ENCODE data around the gene EEIG1. TPM values are rescaled to one million over a fixed set of nuclear protein-coding genes. Genes with fewer than 3 reads are reported as not detected.

EEIG1 gene
- total and polyA plus RNA-seq, 10 of the 15 experiments (the other 5 are each of a cell fraction or from before 2014, with no cell fraction given) = 1.2 to 75.9 (median 9.0) TPM

GRCh38 chr9:127963359-127964064 lies 17.3 kb downstream of the EEIG1 start:
- Histone ChIP-seq H3K27me3 (replicated peaks in 1 of 2; ENCODE audit: control insufficient read depth in 2 of 2, insufficient read depth in 2 of 2, low read length in 1 of 2) (no peaks in the 10 kb centered on the region), H3K27ac (ENCODE audit: control insufficient read depth, insufficient read depth) (no peak overlapping the region), H3K4me1 (ENCODE audit: control insufficient read depth, insufficient read depth, low read length) (peaks cover 20% of the 10 kb centered on the region), H4K20me1 (ENCODE audit: control insufficient read depth, insufficient read depth) (peaks cover 7% of the 10 kb centered on the region), H3K4me3 (no peak overlapping the region), H3K9me3 (replicated peaks; ENCODE audit: control insufficient read depth, insufficient read depth, low read length) (no peaks in the 10 kb centered on the region), H3K79me2 (ENCODE audit: control insufficient read depth, insufficient read depth, low read length) (peaks cover 10% of the 10 kb centered on the region), H3K4me2 (ENCODE audit: control insufficient read depth, insufficient read depth) (no peak overlapping the region), H2AFZ (ENCODE audit: control insufficient read depth, low read depth, low read length) (no peak overlapping the region), H3K9ac (ENCODE audit: control insufficient read depth, insufficient read depth, low read length) (no peak overlapping the region), H3K36me3 (ENCODE audit: control insufficient read depth in 2 of 2, insufficient read depth in 2 of 2, low read length in 1 of 2) (peaks cover 0 to 2% of the 10 kb centered on the region in 2 experiments; a peak in 3 of 4 replicates)
- ChIA-PET POLR2A (interaction anchor here (0.6 kb wide), 1 partner anchor 1025 kb away, joined by 6 read pairs; no protein-coding TSS in a partner anchor), SMC1A (ENCODE audit: uncharacterized antibody, unreplicated experiment) (no interaction called here), RAD21 (ENCODE audit: unreplicated experiment) (no interaction called here), CTCF (interaction anchor here (0.6 to 1.1 kb wide), 2 partner anchors 16 to 21 kb away, joined by 3 read pairs; no protein-coding TSS in a partner anchor)
- FAIRE-seq (no peak), ATAC-seq (no peak), DNase-seq (ENCODE audit: low read depth, low spot score) (no peak)
- in situ Hi-C loops (cut with MboI) = loop anchor here (10.0 kb wide), 1 partner anchor 71 kb away; no protein-coding TSS in a partner anchor
- 76% methylated on average over 19 of the region's 19 CpGs for WGBS (ENCODE audit: insufficient coverage, insufficient replicate concordance, low lambda C conversion rate, missing lambda C conversion rate)
- TF ChIP-seq E2F8 (IDR thresholded peaks at IDR 0.05; ENCODE audit: low read depth, partially characterized antibody) = no peak
- TF ChIP-seq CREB1 (IDR thresholded peaks at IDR 0.05; ENCODE audit: low read depth) = no peak
- no peak for TF ChIP-seq ZNF207 (IDR thresholded peaks at IDR 0.05; ENCODE audit: borderline replicate concordance)
- no peak for TF ChIP-seq SMAD5 (IDR thresholded peaks at IDR 0.05; ENCODE audit: low read depth)
- no peak for TF ChIP-seq E2F4 (IDR thresholded peaks at IDR 0.05; ENCODE audit: low read depth, low read length)
- TF ChIP-seq POLR2AphosphoS2 (IDR thresholded peaks at IDR 0.05; ENCODE audit: low read depth, low read length) = no peak
- no peak for TF ChIP-seq FOS (IDR thresholded peaks at IDR 0.05; ENCODE audit: borderline replicate concordance, extremely low read depth, insufficient read length)
- no peak for TF ChIP-seq CUX1 (IDR thresholded peaks at IDR 0.05; ENCODE audit: insufficient replicate concordance, low read depth, low read length)
- no peak for TF ChIP-seq USF1 (IDR thresholded peaks at IDR 0.05; ENCODE audit: borderline replicate concordance, extremely low read length, insufficient read depth, low read depth, low read length)
- no peak for TF ChIP-seq KAT2A (conservative IDR thresholded peaks at IDR 0.05; ENCODE audit: control insufficient read depth, low read depth, low read length)
- no peak for TF ChIP-seq GABPA (IDR thresholded peaks at IDR 0.05; ENCODE audit: low read depth)
- no peak for TF ChIP-seq SMARCA5 (IDR thresholded peaks at IDR 0.05)
- intact Hi-C loops (cut with micrococcal nuclease; ENCODE audit: unreplicated experiment) = no loop called here
- BruUV-seq (replicated peaks) = no TSS peak
